Left kidney (tissue), 2 donors: Measurements from ENCODE around the gene SPATA21. TPM values are rescaled to one million over a fixed set of nuclear protein-coding genes. Genes with fewer than 3 reads are reported as not detected.

ENCODE experiments used
- DNase-seq: peaks from one replicate; pipeline ENCODE4 v3.0.0-alpha.2; 2013
- polyA plus RNA-seq: library from polyadenylated mRNA; unstranded; fragments of 120-200 nt; gene quantifications from one replicate; pipeline ENCODE4 v1.2.1, GENCODE V29; 2013; ENCODE audit not compliant: insufficient read length

The SPATA21 gene
- polyA plus RNA-seq, 1 donor = 0.40 TPM

DNA sequence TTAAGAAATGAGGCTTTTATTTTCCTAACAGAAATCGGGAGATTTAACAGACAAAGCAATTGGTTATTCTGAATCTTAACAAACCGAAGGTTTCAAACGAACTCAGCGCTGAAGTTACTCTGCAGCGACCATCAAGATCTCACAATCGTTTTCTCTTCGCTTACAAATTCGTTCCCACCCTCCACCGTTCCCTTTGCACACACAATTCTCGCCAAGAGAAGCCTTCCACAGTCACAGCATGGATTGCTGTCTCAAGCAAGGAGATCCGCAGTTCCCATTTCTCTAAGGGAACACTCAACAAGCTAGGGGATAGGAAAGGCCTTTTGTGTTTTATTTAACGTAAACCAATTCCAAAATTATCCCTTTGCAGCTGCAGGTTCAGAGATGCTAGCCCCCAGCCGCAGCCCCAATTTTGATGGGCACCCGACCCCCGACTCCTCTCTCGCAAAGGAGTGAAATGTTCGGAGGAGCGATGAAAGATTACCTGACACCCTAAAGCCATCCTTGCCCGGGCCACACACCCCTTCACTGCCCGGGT is 85.7 kb downstream of the SPATA21 start:
- DNase-seq = peak; percentile 43

DNA sequence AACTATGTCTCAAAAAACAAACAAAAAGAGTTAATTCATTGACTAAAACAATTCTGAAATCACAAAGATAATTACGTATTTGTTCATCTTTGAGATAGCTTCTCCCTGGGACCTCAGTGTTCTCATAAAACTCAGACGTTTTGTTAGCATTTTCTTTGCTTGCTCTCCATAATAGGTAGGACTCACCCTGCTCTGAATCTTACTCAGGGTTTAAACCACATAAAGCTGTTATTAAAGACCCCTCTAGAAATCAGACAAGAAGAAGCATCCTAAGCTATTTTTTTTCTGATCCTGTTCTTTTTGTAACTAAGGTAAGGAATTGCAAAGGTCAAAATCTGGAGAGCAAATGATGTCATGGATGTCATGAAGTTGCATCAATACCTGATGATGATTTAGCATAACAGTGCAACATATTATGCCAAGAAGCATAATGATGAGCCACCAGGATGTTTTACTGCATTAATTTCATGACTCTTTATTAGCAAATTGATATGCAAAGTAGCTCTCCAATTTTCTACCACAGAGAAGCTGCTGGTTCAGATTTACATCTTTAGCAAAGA is 87.3 kb downstream of the SPATA21 start:
- DNase-seq = no peak

Other genes starting within 250 kb of the SPATA21 start
- gene ARHGEF19, start 224.8 kb downstream of the SPATA21 start, polyA plus RNA-seq = 21.1 TPM
- 4.8 TPM for gene CPLANE2, start 200.2 kb downstream of the SPATA21 start, polyA plus RNA-seq
- gene FBXO42, start 84.9 kb downstream of the SPATA21 start, polyA plus RNA-seq = 20.5 TPM
- 95.5 TPM for gene SZRD1, start 70.2 kb downstream of the SPATA21 start, polyA plus RNA-seq
- gene NECAP2, start 3.3 kb upstream of the SPATA21 start, polyA plus RNA-seq = 65.7 TPM
- 1.9 TPM for gene RNU1-1, start 76.9 kb upstream of the SPATA21 start, polyA plus RNA-seq
- gene NBPF1, start 176.1 kb upstream of the SPATA21 start, polyA plus RNA-seq = 88.9 TPM
- 1.9 TPM for gene RNU1-3, start 229.5 kb upstream of the SPATA21 start, polyA plus RNA-seq